Trophoblast cell (in vitro differentiated cells and primary cell): Measurements from ENCODE around the gene CDCA3.
"Not testable (repeated sequence)": the region's sequence is repeated elsewhere in the genome, so short reads cannot be mapped to it uniquely, and the experiment has no call there.

Experiments used
- DNase-seq, 2 donors: peaks; one replicate each; pipeline ENCODE4 v3.0.0-alpha.2; 2016
- H2AFZ ChIP-seq: 2 replicates; pipeline ENCODE4 v1.6.1; 2013; ENCODE audit warnings: low read length, moderate library complexity, mild to moderate bottlenecking; ENCODE audit not compliant: insufficient read depth, poor library complexity
- H2AK5ac ChIP-seq: 2 replicates; pipeline ENCODE4 v1.6.1; 2013; ENCODE audit warnings: mild to moderate bottlenecking, low read length
- H2BK120ac ChIP-seq: 2 replicates; pipeline ENCODE4 v1.6.1; 2013; ENCODE audit warnings: low read length, mild to moderate bottlenecking, moderate library complexity; ENCODE audit not compliant: insufficient read depth, poor library complexity
- H2BK12ac ChIP-seq: 2 replicates; pipeline ENCODE4 v1.6.1; 2013; ENCODE audit warnings: mild to moderate bottlenecking, low read length, moderate library complexity
- H2BK5ac ChIP-seq: 2 replicates; pipeline ENCODE4 v1.6.1; 2013; ENCODE audit warnings: low read length, low read depth, moderate library complexity, mild to moderate bottlenecking; ENCODE audit not compliant: poor library complexity
- H3K14ac ChIP-seq: 2 replicates; pipeline ENCODE4 v1.6.1; 2013; ENCODE audit warnings: mild to moderate bottlenecking, low read length
- H3K18ac ChIP-seq: 2 replicates; pipeline ENCODE4 v1.6.1; 2013; ENCODE audit warnings: mild to moderate bottlenecking, low read length
- H3K23ac ChIP-seq: 2 replicates; pipeline ENCODE4 v1.6.1; 2013; ENCODE audit warnings: low read length
- H3K27ac ChIP-seq: 2 replicates; pipeline ENCODE4 v1.5.1; 2013; ENCODE audit warnings: low read depth, mild to moderate bottlenecking, inconsistent platforms, low read length, moderate library complexity
- H3K27me3 ChIP-seq: 2 replicates; pipeline ENCODE4 v1.6.1; 2013; ENCODE audit warnings: inconsistent platforms, mild to moderate bottlenecking, low read length, moderate library complexity; ENCODE audit not compliant: insufficient read depth
- H3K36me3 ChIP-seq, 2 experiments: 1 replicate in 1 of 2; 2 replicates in 1 of 2; pipeline ENCODE4 v1.6.1; 2013; ENCODE audit warnings: low read length in 2 of 2, mild to moderate bottlenecking in 2 of 2, moderate library complexity in 1 of 2; ENCODE audit not compliant: insufficient read depth in 2 of 2, control insufficient read depth in 1 of 2
- H3K4ac ChIP-seq: 2 replicates; pipeline ENCODE4 v1.6.1; 2013; ENCODE audit warnings: low read depth, mild to moderate bottlenecking, low read length, moderate library complexity
- H3K4me1 ChIP-seq, 2 experiments: 1 replicate in 1 of 2; 2 replicates in 1 of 2; pipeline ENCODE4 v1.6.1; 2013; ENCODE audit warnings: low read length in 2 of 2, mild to moderate bottlenecking in 2 of 2, moderate library complexity in 1 of 2; ENCODE audit not compliant: insufficient read depth in 2 of 2, control insufficient read depth in 1 of 2
- H3K4me2 ChIP-seq: 2 replicates; pipeline ENCODE4 v1.6.1; 2013; ENCODE audit warnings: inconsistent platforms, mild to moderate bottlenecking, low read length, moderate library complexity
- H3K4me3 ChIP-seq: 2 replicates; pipeline ENCODE4 v1.5.1; 2013; ENCODE audit warnings: mild to moderate bottlenecking, low read depth, low read length, inconsistent platforms
- H3K79me1 ChIP-seq: one replicate; pipeline ENCODE4 v1.6.1; 2013; ENCODE audit warnings: low read length
- H3K79me2 ChIP-seq: 2 replicates; pipeline ENCODE4 v1.6.1; 2013; ENCODE audit warnings: low read length, mild to moderate bottlenecking; ENCODE audit not compliant: control insufficient read depth, insufficient read depth, poor library complexity
- H3K9ac ChIP-seq: 2 replicates; pipeline ENCODE4 v1.6.1; 2013; ENCODE audit warnings: mild to moderate bottlenecking, low read length
- H3K9me3 ChIP-seq: 2 replicates; pipeline ENCODE4 v1.6.1; 2013; ENCODE audit warnings: low read depth, mild to moderate bottlenecking, control low read depth, inconsistent platforms, low read length; ENCODE audit not compliant: insufficient read depth
- H4K12ac ChIP-seq: 2 replicates; pipeline ENCODE4 v1.6.1; 2013; ENCODE audit warnings: low read depth, mild to moderate bottlenecking, low read length, moderate library complexity
- H4K8ac ChIP-seq: 2 replicates; pipeline ENCODE4 v1.6.1; 2013; ENCODE audit warnings: low read depth, mild to moderate bottlenecking, low read length, moderate library complexity
- H4K91ac ChIP-seq: one replicate; pipeline ENCODE4 v1.6.1; 2013; ENCODE audit warnings: low read depth, mild to moderate bottlenecking, low read length, moderate library complexity
- WGBS: extraction: QIAGEN DNeasy Blood & Tissue Kit; methylation state at CpG from one replicate; pipeline ENCODE4 v1.1.7; 2013; ENCODE audit warnings: missing lambda C conversion rate; ENCODE audit not compliant: insufficient read length, insufficient coverage; ENCODE audit errors: extremely low coverage; 5-methylcytosine and 5-hydroxymethylcytosine counted together

CDCA3 gene

GRCh38 chr12:6866163-6866919 lies 15.3 kb upstream of the CDCA3 start:
- no peak overlapping the region for H4K91ac ChIP-seq
- peaks cover 9% of the 10 kb centered on the region for H3K79me1 ChIP-seq
- no peak overlapping the region for H3K23ac ChIP-seq
- DNase-seq = no peak
- no peak overlapping the region for H3K27ac ChIP-seq
- peak overlapping the region; percentile 23 for H2AK5ac ChIP-seq
- H2BK120ac ChIP-seq = no peak overlapping the region
- H3K36me3 ChIP-seq = peaks cover 62 to 69% of the 10 kb centered on the region in 2 experiments
- H3K14ac ChIP-seq = peak overlapping the region; percentile 50
- H2BK12ac ChIP-seq = no peak overlapping the region
- peak overlapping the region; percentile 12 for H2AFZ ChIP-seq
- peak overlapping the region; percentile 88 for H3K4me2 ChIP-seq
- WGBS = no CpG with 5 or more reads among the region's 19 CpGs
- H3K9me3 ChIP-seq = peaks cover 3% of the 10 kb centered on the region
- no peak overlapping the region for H3K9ac ChIP-seq
- H3K79me2 ChIP-seq = peaks cover 12% of the 10 kb centered on the region
- no peak overlapping the region for H3K4ac ChIP-seq
- no peaks in the 10 kb centered on the region for H3K27me3 ChIP-seq
- H4K8ac ChIP-seq = peak overlapping the region; percentile 76
- peak overlapping the region; percentile 13 for H3K4me3 ChIP-seq
- H3K18ac ChIP-seq = peak overlapping the region; percentile 12
- peaks cover 11 to 14% of the 10 kb centered on the region in 2 experiments for H3K4me1 ChIP-seq
- H2BK5ac ChIP-seq = no peak overlapping the region
- H4K12ac ChIP-seq = peak overlapping the region; percentile 5

GRCh38 chr12:6865307-6865706 lies 14.2 kb upstream of the CDCA3 start:
- H3K18ac ChIP-seq, H2BK120ac ChIP-seq, H3K4me2 ChIP-seq, H3K23ac ChIP-seq, H4K91ac ChIP-seq, H3K14ac ChIP-seq, H3K27ac ChIP-seq, H2AFZ ChIP-seq, H3K27me3 ChIP-seq, H4K12ac ChIP-seq, H3K9ac ChIP-seq, H3K4me3 ChIP-seq, H2BK5ac ChIP-seq, H3K79me1 ChIP-seq, DNase-seq, H2BK12ac ChIP-seq, H4K8ac ChIP-seq, H2AK5ac ChIP-seq, H3K4ac ChIP-seq, H3K9me3 ChIP-seq: not testable (repeated sequence)
- Histone ChIP-seq H3K36me3 (peaks cover 63 to 69% of the 10 kb centered on the region in 2 experiments), H3K79me2 (peaks cover 12% of the 10 kb centered on the region), H3K4me1 (peaks cover 11% of the 10 kb centered on the region in 2 experiments)
- no CpG with 5 or more reads among the region's 5 CpGs for WGBS

- Histone ChIP-seq H2BK5ac (no peak overlapping the region), H2AK5ac (no peak overlapping the region), H3K4me1 (peaks cover 8 to 9% of the 10 kb centered on the region in 2 experiments), H3K4me2 (no peak overlapping the region), H4K12ac (no peak overlapping the region), H3K36me3 (peaks cover 65 to 67% of the 10 kb centered on the region in 2 experiments), H3K27me3 (no peaks in the 10 kb centered on the region), H3K79me2 (peaks cover 12% of the 10 kb centered on the region), H3K79me1 (peaks cover 9% of the 10 kb centered on the region), H2BK12ac (no peak overlapping the region), H3K27ac (no peak overlapping the region), H2BK120ac (no peak overlapping the region), H3K14ac (no peak overlapping the region), H2AFZ (no peak overlapping the region), H3K4me3 (no peak overlapping the region), H4K8ac (no peak overlapping the region), H4K91ac (no peak overlapping the region), H3K9ac (peak overlapping the region; percentile 17), H3K4ac (no peak overlapping the region), H3K9me3 (no peaks in the 10 kb centered on the region), H3K23ac (no peak overlapping the region), H3K18ac (no peak overlapping the region)
- DNase-seq = no peak
- no CpG with 5 or more reads among the region's 16 CpGs for WGBS
These were observed 12.7 kb upstream of the CDCA3 start for GRCh38 chr12:6863586-6864321.

- Histone ChIP-seq H2BK12ac (no peak overlapping the region), H3K4me3 (no peak overlapping the region), H4K91ac (no peak overlapping the region), H4K8ac (no peak overlapping the region), H4K12ac (no peak overlapping the region), H3K79me1 (peaks cover 8% of the 10 kb centered on the region), H3K9me3 (no peaks in the 10 kb centered on the region), H3K4me1 (peaks cover 3 to 4% of the 10 kb centered on the region in 2 experiments), H2BK120ac (no peak overlapping the region), H3K4ac (no peak overlapping the region), H3K9ac (no peak overlapping the region), H3K23ac (no peak overlapping the region), H3K79me2 (peaks cover 7% of the 10 kb centered on the region), H3K36me3 (peaks cover 70 to 74% of the 10 kb centered on the region in 2 experiments), H3K18ac (no peak overlapping the region), H2AFZ (no peak overlapping the region), H2BK5ac (no peak overlapping the region), H3K27me3 (no peaks in the 10 kb centered on the region), H2AK5ac (no peak overlapping the region), H3K4me2 (no peak overlapping the region), H3K27ac (no peak overlapping the region), H3K14ac (no peak overlapping the region)
- DNase-seq = no peak
- no CpG with 5 or more reads among the region's 11 CpGs for WGBS
These were observed 11.9 kb upstream of the CDCA3 start for GRCh38 chr12:6863033-6863432.
